ENCODE measurements around the gene SRGN.

Gene SRGN

GRCh38 chr10:69051303-69051702 lies 36.6 kb upstream of the SRGN start:
- no peaks in the 10 kb centered on the region for H3K36me3 ChIP-seq (ENCODE audit: control insufficient read depth, insufficient read depth, low read length)
- H3K27ac ChIP-seq (ENCODE audit: low read depth, low read length), result no peak overlapping the region
- no peaks in the 10 kb centered on the region for H3K27me3 ChIP-seq (ENCODE audit: control insufficient read depth, insufficient read depth, low read length)
- H3K4me3 ChIP-seq (ENCODE audit: low read depth, low read length), result no peak overlapping the region
- H3K4me1 ChIP-seq (ENCODE audit: control insufficient read depth, insufficient read depth, low read length), result peaks cover 14% of the 10 kb centered on the region
- H3K9ac ChIP-seq (ENCODE audit: low read depth, low read length), result no peak overlapping the region
- no peaks in the 10 kb centered on the region for H3K9me3 ChIP-seq (ENCODE audit: control insufficient read depth, insufficient read depth, low read length)

DNA sequence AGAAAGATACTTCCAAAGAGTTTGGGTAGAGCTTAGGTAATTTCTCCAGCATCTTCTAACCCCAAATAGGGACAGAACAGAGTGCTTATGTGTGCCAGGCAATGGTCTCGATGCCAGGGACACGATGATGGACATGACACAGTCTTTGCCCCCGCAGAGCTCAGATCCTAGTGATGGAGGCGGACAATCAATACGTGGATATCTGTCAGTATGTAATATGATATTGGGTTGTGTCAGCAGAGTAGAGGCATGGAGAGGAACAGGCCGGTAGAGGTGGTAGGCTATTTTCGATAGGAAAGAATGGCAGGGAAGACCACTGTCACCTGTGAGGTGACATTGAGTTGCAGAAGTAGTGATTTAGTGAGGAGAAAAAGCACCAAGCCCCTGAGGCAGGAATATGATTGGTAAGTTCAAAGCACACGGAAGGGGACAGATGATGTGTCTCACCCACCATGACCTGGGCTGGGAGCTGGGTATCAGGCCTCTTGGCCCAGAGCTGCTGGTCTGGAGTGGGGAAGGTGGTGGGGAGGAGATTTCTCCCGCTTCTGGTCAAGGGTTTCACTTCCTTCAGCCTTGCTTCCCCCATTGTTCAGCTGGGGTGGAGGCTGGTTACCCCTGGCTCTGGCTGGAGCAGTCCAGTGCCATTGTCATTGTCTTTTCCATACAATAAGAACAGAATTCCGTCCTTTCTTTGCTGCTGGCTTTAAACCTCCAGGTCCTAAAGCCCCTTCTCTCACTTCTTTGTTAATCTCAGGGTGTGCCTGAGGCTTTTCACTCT lies 36.0 kb upstream of the SRGN start:
- Histone ChIP-seq H3K4me1 (ENCODE audit: control insufficient read depth, insufficient read depth, low read length) (peaks cover 14% of the 10 kb centered on the region), H3K9ac (ENCODE audit: low read depth, low read length) (peak overlapping the region; percentile 18; the same call in 1 of the 2 replicates), H3K4me3 (ENCODE audit: low read depth, low read length) (no peak overlapping the region), H3K9me3 (ENCODE audit: control insufficient read depth, insufficient read depth, low read length) (no peaks in the 10 kb centered on the region), H3K27ac (ENCODE audit: low read depth, low read length) (no peak overlapping the region), H3K36me3 (ENCODE audit: control insufficient read depth, insufficient read depth, low read length) (no peaks in the 10 kb centered on the region), H3K27me3 (ENCODE audit: control insufficient read depth, insufficient read depth, low read length) (no peaks in the 10 kb centered on the region)

GRCh38 chr10:69052736-69053135 lies 35.2 kb upstream of the SRGN start:
- Histone ChIP-seq H3K4me3 (ENCODE audit: low read depth, low read length) (no peak overlapping the region), H3K9me3 (ENCODE audit: control insufficient read depth, insufficient read depth, low read length) (no peaks in the 10 kb centered on the region), H3K27ac (ENCODE audit: low read depth, low read length) (no peak overlapping the region), H3K4me1 (ENCODE audit: control insufficient read depth, insufficient read depth, low read length) (peaks cover 16% of the 10 kb centered on the region), H3K9ac (ENCODE audit: low read depth, low read length) (no peak overlapping the region), H3K27me3 (ENCODE audit: control insufficient read depth, insufficient read depth, low read length) (no peaks in the 10 kb centered on the region), H3K36me3 (ENCODE audit: control insufficient read depth, insufficient read depth, low read length) (no peaks in the 10 kb centered on the region)

DNA sequence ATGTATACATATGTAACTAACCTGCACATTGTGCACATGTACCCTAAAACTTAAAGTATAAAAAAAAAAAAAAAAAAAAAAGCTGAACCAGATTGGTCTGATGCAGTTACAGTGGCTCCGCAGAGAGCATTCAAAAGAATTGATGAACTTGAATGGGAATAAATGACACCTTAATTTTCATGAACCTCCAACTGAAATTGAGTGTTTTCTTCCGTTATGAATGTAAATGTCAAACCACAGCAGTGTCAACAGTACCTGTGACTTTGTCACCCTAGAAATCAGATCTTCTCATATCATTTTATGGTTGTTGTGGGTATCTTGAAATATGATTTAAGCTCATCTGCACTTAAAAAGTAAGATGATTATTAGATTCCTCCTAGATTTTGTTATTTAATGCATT lies 32.7 kb upstream of the SRGN start:
- H3K4me3 ChIP-seq (ENCODE audit: low read depth, low read length), result no peak overlapping the region
- H3K36me3 ChIP-seq (ENCODE audit: control insufficient read depth, insufficient read depth, low read length), result no peaks in the 10 kb centered on the region
- no peaks in the 10 kb centered on the region for H3K27me3 ChIP-seq (ENCODE audit: control insufficient read depth, insufficient read depth, low read length)
- no peaks in the 10 kb centered on the region for H3K9me3 ChIP-seq (ENCODE audit: control insufficient read depth, insufficient read depth, low read length)
- no peak overlapping the region for H3K9ac ChIP-seq (ENCODE audit: low read depth, low read length)
- no peak overlapping the region for H3K27ac ChIP-seq (ENCODE audit: low read depth, low read length)
- peaks cover 16% of the 10 kb centered on the region for H3K4me1 ChIP-seq (ENCODE audit: control insufficient read depth, insufficient read depth, low read length)

DNA sequence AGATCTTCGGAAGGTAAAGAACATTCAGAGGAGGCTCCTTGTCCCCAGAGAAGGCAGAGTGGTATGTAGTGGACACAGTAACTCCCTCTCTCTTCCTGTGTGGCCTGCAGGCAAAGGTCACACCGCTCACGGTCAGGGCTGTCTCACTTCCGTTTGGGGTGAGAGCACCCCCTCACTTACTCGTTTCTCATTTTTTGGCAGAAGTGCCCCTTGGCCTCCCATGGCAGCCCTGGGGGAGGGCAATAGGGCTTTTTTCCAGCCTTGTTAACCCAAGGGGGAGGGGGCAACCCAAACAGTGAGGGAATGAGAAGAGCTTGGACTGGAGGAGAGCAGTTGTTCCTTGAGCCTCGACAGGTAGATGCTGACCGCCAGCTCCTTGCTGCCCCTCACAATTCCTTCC lies 31.8 kb upstream of the SRGN start:
- H3K4me3 ChIP-seq (ENCODE audit: low read depth, low read length), result no peak overlapping the region
- H3K27me3 ChIP-seq (ENCODE audit: control insufficient read depth, insufficient read depth, low read length), result no peaks in the 10 kb centered on the region
- H3K36me3 ChIP-seq (ENCODE audit: control insufficient read depth, insufficient read depth, low read length), result no peaks in the 10 kb centered on the region
- H3K4me1 ChIP-seq (ENCODE audit: control insufficient read depth, insufficient read depth, low read length), result peaks cover 16% of the 10 kb centered on the region
- H3K9me3 ChIP-seq (ENCODE audit: control insufficient read depth, insufficient read depth, low read length), result no peaks in the 10 kb centered on the region
- no peak overlapping the region for H3K27ac ChIP-seq (ENCODE audit: low read depth, low read length)
- H3K9ac ChIP-seq (ENCODE audit: low read depth, low read length), result no peak overlapping the region

- H3K4me3 ChIP-seq (ENCODE audit: low read depth, low read length), result no peak overlapping the region
- no peak overlapping the region for H3K27ac ChIP-seq (ENCODE audit: low read depth, low read length)
- peaks cover 15% of the 10 kb centered on the region for H3K4me1 ChIP-seq (ENCODE audit: control insufficient read depth, insufficient read depth, low read length)
- H3K27me3 ChIP-seq (ENCODE audit: control insufficient read depth, insufficient read depth, low read length), result no peaks in the 10 kb centered on the region
- no peaks in the 10 kb centered on the region for H3K36me3 ChIP-seq (ENCODE audit: control insufficient read depth, insufficient read depth, low read length)
- no peaks in the 10 kb centered on the region for H3K9me3 ChIP-seq (ENCODE audit: control insufficient read depth, insufficient read depth, low read length)
- H3K9ac ChIP-seq (ENCODE audit: low read depth, low read length), result no peak overlapping the region
These were observed 31.2 kb upstream of the SRGN start for GRCh38 chr10:69056536-69057260.

DNA sequence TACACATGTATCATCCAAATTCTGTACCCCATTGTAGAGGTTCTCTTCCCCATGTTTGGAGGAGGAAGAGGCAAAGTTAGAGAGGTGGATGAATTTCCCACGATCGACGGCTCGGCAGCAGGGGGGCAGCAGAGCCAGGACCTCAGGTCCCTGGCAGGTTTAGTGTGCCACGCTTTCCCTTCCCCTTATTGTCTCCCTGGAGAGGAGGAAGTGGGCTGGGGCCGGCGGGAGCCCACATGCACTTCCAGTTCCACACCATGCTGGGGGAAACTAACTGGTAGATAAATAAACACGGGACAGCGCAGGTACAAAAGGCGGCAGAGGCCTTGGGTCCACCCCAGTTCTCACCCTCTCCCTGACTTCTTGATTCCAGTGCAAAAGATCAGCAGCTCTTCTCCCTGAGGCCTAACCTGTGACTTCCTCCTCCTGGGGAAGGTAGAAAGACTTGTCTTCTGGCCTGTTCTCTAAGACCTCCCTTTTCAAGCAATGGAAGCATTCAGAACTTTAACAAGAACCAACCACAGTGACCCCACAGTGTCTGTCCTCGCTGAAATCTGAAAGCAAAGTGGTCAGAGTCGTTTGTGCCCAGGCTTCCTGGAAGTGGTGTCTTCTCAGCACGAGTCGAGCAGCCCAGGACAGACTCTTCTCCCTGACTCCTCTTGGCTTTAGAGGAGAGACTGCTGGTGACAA lies 30.5 kb upstream of the SRGN start:
- Histone ChIP-seq H3K9ac (ENCODE audit: low read depth, low read length) (no peak overlapping the region), H3K9me3 (ENCODE audit: control insufficient read depth, insufficient read depth, low read length) (no peaks in the 10 kb centered on the region), H3K4me3 (ENCODE audit: low read depth, low read length) (no peak overlapping the region), H3K27ac (ENCODE audit: low read depth, low read length) (no peak overlapping the region), H3K4me1 (ENCODE audit: control insufficient read depth, insufficient read depth, low read length) (peaks cover 8% of the 10 kb centered on the region), H3K36me3 (ENCODE audit: control insufficient read depth, insufficient read depth, low read length) (no peaks in the 10 kb centered on the region), H3K27me3 (ENCODE audit: control insufficient read depth, insufficient read depth, low read length) (no peaks in the 10 kb centered on the region)

- H3K27ac ChIP-seq (ENCODE audit: low read depth, low read length), result no peak overlapping the region
These were observed 30.0 kb upstream of the SRGN start for GRCh38 chr10:69057951-69058297.

GRCh38 chr10:69060127-69060798 lies 27.6 kb upstream of the SRGN start:
- Histone ChIP-seq H3K4me1 (ENCODE audit: control insufficient read depth, insufficient read depth, low read length) (0 out of 2 replicates have a peak, but pooled peaks cover 3% of the 10 kb centered on the region), H3K36me3 (ENCODE audit: control insufficient read depth, insufficient read depth, low read length) (no peaks in the 10 kb centered on the region), H3K27me3 (ENCODE audit: control insufficient read depth, insufficient read depth, low read length) (no peaks in the 10 kb centered on the region), H3K9ac (ENCODE audit: low read depth, low read length) (no peak overlapping the region), H3K4me3 (ENCODE audit: low read depth, low read length) (no peak overlapping the region), H3K27ac (ENCODE audit: low read depth, low read length) (no peak overlapping the region), H3K9me3 (ENCODE audit: control insufficient read depth, insufficient read depth, low read length) (no peaks in the 10 kb centered on the region)

More at GRCh38 chr10:69057951-69058297, 30.0 kb upstream of the SRGN start:
- Histone ChIP-seq H3K36me3 (ENCODE audit: control insufficient read depth, insufficient read depth, low read length) (no peaks in the 10 kb centered on the region), H3K9me3 (ENCODE audit: control insufficient read depth, insufficient read depth, low read length) (no peaks in the 10 kb centered on the region), H3K4me1 (ENCODE audit: control insufficient read depth, insufficient read depth, low read length) (peaks cover 3% of the 10 kb centered on the region; the same call in 1 of the 2 replicates), H3K9ac (ENCODE audit: low read depth, low read length) (no peak overlapping the region), H3K4me3 (ENCODE audit: low read depth, low read length) (no peak overlapping the region), H3K27me3 (ENCODE audit: control insufficient read depth, insufficient read depth, low read length) (no peaks in the 10 kb centered on the region)

DNA sequence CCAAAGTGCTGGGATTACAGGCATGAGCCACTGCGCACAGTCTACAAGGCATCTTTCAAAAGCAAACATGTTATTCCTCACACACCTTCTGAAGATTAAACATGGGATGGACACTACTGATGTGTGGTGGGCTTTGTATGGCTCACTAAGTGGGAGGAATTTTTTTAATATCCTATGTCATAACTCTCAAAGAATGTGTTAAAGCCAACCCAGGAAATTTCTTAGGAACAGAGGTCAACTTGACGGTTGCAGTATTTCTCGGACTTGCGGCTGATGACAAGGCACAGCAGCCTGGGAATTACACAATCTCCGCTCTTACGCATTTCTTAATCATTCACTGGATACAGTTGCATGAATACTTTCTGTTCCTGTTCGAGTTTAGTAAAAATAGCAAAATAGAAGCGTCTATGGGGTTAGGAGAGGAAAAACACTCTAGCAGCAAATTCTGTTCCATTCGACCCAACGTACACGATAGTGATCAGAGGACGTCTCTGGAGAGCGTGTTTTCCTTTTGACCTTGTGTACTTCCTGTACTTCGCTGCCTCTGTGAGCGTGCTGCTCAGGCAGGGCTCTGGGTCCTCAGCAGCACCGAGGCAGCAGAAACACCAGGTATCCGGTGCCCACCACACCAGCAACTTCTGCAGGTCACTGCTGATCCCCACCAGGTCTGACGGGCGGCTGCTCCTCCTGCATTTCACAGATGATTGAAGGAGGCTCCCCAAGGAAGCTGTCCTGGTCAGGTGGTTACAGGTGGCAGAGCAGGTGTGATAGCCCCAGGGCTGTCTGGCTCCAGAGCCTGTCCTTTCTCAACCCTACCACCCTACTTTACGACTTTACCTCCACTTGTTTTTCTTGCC lies 26.4 kb upstream of the SRGN start:
- H3K27ac ChIP-seq (ENCODE audit: low read depth, low read length), result no peak overlapping the region
- 0 out of 2 replicates have a peak, but pooled peaks cover 3% of the 10 kb centered on the region for H3K4me1 ChIP-seq (ENCODE audit: control insufficient read depth, insufficient read depth, low read length)
- H3K4me3 ChIP-seq (ENCODE audit: low read depth, low read length), result no peak overlapping the region
- H3K9me3 ChIP-seq (ENCODE audit: control insufficient read depth, insufficient read depth, low read length), result no peaks in the 10 kb centered on the region
- H3K36me3 ChIP-seq (ENCODE audit: control insufficient read depth, insufficient read depth, low read length), result no peaks in the 10 kb centered on the region
- no peak overlapping the region for H3K9ac ChIP-seq (ENCODE audit: low read depth, low read length)
- no peaks in the 10 kb centered on the region for H3K27me3 ChIP-seq (ENCODE audit: control insufficient read depth, insufficient read depth, low read length)
